Activated naive CD8-positive, alpha-beta T cell treated with anti-CD3 and anti-CD28 coated beads for 36 hours (primary cell): ENCODE measurements around the gene RTL1. TPM values are rescaled to one million over a fixed set of nuclear protein-coding genes. Genes with fewer than 3 reads are reported as not detected.

Source experiments
- DNase-seq: peaks from one replicate; pipeline ENCODE4 v3.0.0; 2021
- H3K27ac Mint-ChIP-seq: one replicate; pipeline ENCODE4 v1.8.0; 2022; ENCODE audit warnings: mild to moderate bottlenecking, moderate library complexity, mixed read lengths
- H3K27me3 Mint-ChIP-seq: one replicate; pipeline ENCODE4 v1.8.0; 2022; ENCODE audit warnings: mild to moderate bottlenecking, mixed read lengths
- H3K36me3 Mint-ChIP-seq: one replicate; pipeline ENCODE4 v1.8.0; 2021; ENCODE audit warnings: mild to moderate bottlenecking, mixed read lengths
- H3K4me1 Mint-ChIP-seq: one replicate; pipeline ENCODE4 v1.8.0; 2021; ENCODE audit warnings: mixed read lengths
- H3K4me3 Mint-ChIP-seq: one replicate; pipeline ENCODE4 v1.8.0; 2022; ENCODE audit warnings: mild to moderate bottlenecking, moderate library complexity, mixed read lengths
- H3K9me3 Mint-ChIP-seq: one replicate; pipeline ENCODE4 v1.8.0; 2022; ENCODE audit warnings: mixed read lengths
- total RNA-seq, 2 experiments: library from RNA; stranded (reverse); gene quantifications; one replicate each; pipeline ENCODE4 v1.2.3, GENCODE V29; 2021

Gene RTL1
- total RNA-seq, 2 experiments from 2014 or later: not detected

DNA sequence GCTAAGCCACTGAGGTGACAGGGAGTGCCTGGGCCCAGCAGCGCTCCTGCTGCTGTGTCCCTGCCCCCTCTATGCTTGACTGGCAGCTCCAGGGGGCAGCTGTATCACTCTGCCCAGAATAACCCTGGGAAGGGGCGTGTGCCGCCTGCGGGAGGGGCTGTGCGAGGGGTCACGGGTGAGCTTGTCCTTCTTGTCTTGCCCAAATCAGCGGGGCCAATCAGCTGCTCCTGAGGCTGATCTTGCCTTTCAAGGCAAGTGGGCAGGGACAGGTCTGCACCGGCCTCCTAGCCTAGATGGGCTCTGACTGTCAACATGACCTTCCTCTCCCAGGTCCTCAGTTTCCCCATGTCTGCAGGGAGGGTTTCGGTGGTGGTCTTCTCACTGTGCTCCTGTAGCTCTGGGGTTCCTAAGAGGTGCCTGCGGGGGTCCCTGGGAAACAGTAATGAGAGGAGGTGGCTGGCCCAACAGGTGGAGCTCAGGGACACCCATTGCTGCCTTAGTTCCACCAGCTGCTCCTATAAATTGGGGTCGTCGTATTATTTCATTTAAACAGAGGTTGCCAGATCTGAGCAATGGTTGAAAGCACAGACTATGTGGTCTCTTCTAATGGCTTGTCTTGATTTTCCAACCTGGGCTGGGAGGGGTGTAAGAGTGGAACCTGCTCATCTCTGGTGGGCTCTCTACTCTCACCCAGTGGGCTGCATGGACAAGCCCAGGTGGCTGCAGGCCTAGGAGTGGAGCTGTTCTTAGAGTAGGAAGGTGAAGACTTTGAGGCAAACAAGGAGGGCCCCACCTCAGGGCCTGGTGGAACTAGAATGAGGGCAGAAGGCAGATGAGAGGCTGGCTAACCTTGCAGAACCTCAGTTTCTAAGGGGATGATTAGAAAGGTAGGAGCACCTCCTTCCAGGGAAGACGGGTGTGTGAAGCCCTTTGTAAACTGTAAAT is 11.7 kb downstream of the RTL1 start:
- peaks cover 15% of the 10 kb centered on the region for H3K27me3 Mint-ChIP-seq
- H3K4me1 Mint-ChIP-seq: no peaks in the 10 kb centered on the region
- DNase-seq: no peak
- H3K27ac Mint-ChIP-seq: no peak overlapping the region
- H3K4me3 Mint-ChIP-seq: no peak overlapping the region
- no peaks in the 10 kb centered on the region for H3K36me3 Mint-ChIP-seq
- no peaks in the 10 kb centered on the region for H3K9me3 Mint-ChIP-seq

DNA sequence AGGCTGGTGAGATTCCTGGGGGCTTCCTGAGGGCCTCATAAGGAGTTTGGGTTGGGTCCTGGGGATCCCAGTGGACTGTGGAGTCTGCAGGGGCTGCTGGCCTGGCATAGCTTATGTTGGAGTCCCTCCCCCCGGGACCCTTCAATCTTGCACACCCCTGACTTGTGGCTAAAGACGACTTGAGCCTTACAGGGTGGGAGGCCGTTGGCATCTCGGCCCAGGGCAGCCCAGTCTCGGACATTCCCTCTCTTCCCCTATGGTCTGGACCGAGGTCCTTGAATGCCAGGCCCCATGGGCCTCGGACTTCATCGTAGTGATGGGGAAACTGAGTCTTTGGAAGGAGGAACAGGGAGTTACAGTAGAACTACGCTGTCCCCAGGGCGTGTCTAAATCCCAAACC is 12.5 kb downstream of the RTL1 start:
- Mint-ChIP-seq H3K4me3 (no peak overlapping the region), H3K27me3 (peaks cover 12% of the 10 kb centered on the region), H3K27ac (no peak overlapping the region), H3K4me1 (no peaks in the 10 kb centered on the region), H3K9me3 (no peaks in the 10 kb centered on the region), H3K36me3 (no peaks in the 10 kb centered on the region)
- DNase-seq: no peak

DNA sequence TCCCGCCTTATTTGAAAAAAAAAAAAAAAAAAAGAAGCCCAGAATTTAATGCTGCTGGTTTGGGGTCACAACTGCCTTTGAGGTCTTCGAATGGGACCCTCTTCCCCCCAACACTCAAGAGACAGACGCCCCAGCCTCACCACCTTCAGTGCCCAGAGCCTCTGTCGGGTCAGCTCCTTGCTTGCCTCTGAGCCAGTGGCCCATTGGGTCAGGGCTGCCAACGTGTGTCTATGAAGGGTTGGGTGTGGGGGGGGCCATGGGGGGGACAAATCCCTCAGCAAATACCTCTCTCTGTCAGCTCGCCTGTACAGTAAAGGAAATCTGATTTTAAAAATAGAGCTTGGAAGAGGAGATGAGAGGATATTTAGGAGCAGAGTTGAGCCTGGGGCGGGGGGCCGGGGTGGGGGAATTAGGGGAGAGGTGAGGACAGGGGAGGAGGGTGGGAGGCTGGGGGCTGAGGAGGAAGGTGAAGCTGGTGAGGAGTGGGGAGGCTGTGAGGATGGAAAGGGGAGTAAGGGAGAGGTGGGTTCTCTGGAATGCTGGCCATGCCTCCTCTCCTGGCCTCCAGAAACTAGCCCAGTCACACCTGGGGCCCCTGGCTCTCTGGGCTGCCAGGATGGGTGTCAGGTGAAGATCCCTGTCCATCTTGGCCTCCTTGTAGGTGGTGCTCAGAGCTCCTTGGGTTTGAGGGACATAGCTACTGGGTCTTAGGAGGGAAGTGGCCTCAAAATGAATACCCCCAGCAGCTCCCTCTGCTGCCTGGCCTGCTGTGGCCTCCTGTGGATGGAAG is 13.3 kb downstream of the RTL1 start:
- no peak overlapping the region for H3K4me3 Mint-ChIP-seq
- no peaks in the 10 kb centered on the region for H3K9me3 Mint-ChIP-seq
- H3K27ac Mint-ChIP-seq: no peak overlapping the region
- DNase-seq: no peak
- H3K27me3 Mint-ChIP-seq: peaks cover 4% of the 10 kb centered on the region
- H3K36me3 Mint-ChIP-seq: no peaks in the 10 kb centered on the region
- H3K4me1 Mint-ChIP-seq: no peaks in the 10 kb centered on the region

DNA sequence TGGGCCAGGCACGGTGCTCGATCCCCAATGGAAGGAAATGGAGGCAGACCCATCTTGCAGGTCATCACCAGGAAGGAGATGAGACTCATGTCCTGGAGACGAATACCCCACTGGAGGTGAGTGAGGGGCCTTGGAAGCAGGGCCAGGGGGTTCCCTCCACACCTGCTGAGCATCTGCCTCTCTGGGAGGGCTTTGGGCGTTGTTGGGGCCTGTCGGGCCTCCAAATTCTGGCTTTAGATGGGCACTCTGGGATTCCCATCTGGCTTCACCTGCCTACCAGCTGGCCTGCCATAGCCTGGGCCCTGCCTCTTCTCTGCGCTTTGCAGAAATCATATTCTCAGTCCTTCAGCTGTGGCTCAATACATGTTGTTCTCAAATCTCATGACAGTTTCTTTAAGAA is 13.9 kb downstream of the RTL1 start:
- Mint-ChIP-seq H3K4me1 (no peaks in the 10 kb centered on the region), H3K27me3 (peaks cover 4% of the 10 kb centered on the region), H3K36me3 (no peaks in the 10 kb centered on the region), H3K9me3 (no peaks in the 10 kb centered on the region), H3K27ac (no peak overlapping the region), H3K4me3 (no peak overlapping the region)
- DNase-seq: no peak

DNA sequence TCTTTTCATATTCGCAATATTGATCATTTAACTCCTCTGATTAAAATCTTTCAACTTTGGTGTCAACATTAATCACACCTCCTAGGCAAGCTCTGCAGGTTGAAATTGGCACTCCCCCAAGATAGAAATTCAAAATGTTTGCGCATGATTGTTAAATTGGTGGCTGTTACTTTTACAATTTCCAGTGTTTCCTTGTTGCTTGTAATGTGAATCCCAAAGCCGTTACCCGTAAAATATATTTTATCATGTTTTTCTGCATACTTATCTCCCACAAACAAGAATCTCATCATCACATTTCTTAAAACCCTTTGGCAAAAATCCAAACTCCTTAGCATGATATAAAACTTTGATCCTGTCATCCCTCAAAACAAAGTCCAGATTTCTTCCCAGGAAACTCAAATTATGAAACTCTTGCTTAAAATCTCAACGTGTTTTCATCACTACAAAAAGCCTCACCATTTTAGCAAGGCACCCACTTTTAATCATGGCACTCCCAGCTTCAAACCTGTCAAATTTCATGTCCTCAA is 14.7 kb downstream of the RTL1 start:
- no peak for DNase-seq
- no peak overlapping the region for H3K27ac Mint-ChIP-seq
- no peak overlapping the region for H3K4me3 Mint-ChIP-seq
- H3K27me3 Mint-ChIP-seq: peaks cover 4% of the 10 kb centered on the region
- no peaks in the 10 kb centered on the region for H3K4me1 Mint-ChIP-seq
- H3K9me3 Mint-ChIP-seq: no peaks in the 10 kb centered on the region
- no peaks in the 10 kb centered on the region for H3K36me3 Mint-ChIP-seq

DNA sequence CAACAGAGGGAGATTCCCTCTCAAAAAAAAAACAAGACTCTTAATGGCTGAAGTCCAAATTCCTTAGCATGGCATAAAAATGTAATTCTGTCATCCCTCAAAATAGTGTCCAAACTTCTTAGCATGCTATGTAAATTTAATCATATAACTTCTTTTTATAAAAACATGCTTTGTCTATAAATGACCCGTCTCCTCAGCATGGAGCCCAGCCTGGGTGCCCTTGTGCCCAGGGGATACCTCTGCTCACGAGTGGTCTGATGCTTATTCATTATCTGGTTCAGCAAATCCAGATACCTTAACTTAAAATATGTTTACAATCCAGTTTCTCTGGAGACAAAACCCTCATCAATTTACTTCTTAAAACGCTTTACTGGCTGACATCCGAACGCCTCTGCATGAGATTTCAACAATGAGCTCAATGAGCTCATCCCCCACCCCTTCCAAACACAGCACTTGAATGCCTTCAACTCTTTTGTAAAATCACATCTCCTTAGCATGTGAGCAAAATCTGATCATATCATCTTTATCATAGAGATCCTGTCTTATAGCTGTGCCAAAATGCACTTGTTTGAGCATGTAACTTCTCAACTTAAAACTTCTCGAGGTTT is 15.7 kb downstream of the RTL1 start:
- DNase-seq: no peak
- Mint-ChIP-seq H3K36me3 (no peaks in the 10 kb centered on the region), H3K27ac (no peak overlapping the region), H3K9me3 (no peaks in the 10 kb centered on the region), H3K4me3 (no peak overlapping the region), H3K4me1 (no peaks in the 10 kb centered on the region), H3K27me3 (peaks cover 4% of the 10 kb centered on the region)

DNA sequence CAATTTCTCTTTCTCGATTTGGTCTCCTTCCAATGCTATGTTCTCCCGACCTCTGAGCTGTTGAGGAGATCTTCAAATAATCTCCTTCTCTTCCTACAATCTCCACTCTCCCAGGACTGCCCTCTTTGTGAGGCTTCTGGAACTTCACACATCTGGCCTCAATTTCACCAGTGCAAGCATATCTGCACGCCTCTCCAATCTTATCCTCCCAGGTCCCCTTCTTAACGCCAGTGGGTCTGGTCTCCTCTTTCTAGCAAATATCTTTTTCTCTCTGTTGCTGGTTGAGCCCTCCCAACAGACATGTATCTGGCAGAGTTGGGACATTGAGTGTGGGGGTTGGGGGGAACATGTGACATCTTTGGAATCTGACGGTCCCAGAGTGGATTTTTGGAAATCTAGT is 17.9 kb downstream of the RTL1 start:
- no peak overlapping the region for H3K4me3 Mint-ChIP-seq
- no peaks in the 10 kb centered on the region for H3K36me3 Mint-ChIP-seq
- no peaks in the 10 kb centered on the region for H3K9me3 Mint-ChIP-seq
- no peak for DNase-seq
- no peak overlapping the region for H3K27ac Mint-ChIP-seq
- H3K27me3 Mint-ChIP-seq: peaks cover 4% of the 10 kb centered on the region
- no peaks in the 10 kb centered on the region for H3K4me1 Mint-ChIP-seq

DNA sequence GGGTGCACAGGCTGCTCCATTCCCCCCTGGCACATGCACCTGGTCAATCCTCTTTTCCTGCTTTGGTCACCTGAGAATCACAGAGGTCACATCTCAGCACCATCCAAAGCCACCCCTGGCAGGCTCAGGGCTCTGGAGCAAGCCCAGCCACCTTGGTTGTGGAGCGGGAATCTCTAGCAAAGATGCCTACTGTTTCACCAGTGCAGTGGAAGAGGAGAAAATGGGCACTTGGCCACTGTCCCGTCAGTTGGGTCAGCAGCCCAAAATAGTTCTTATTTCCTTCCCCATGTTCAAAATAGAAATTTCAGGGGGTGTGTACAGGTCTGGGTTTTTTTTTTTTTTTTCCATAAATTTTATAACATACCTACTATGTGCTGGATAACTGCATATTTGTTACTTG is 18.3 kb downstream of the RTL1 start:
- Mint-ChIP-seq H3K4me3 (no peak overlapping the region), H3K36me3 (no peaks in the 10 kb centered on the region), H3K9me3 (no peaks in the 10 kb centered on the region), H3K27ac (no peak overlapping the region), H3K4me1 (no peaks in the 10 kb centered on the region), H3K27me3 (peaks cover 4% of the 10 kb centered on the region)
- DNase-seq: no peak

DNA sequence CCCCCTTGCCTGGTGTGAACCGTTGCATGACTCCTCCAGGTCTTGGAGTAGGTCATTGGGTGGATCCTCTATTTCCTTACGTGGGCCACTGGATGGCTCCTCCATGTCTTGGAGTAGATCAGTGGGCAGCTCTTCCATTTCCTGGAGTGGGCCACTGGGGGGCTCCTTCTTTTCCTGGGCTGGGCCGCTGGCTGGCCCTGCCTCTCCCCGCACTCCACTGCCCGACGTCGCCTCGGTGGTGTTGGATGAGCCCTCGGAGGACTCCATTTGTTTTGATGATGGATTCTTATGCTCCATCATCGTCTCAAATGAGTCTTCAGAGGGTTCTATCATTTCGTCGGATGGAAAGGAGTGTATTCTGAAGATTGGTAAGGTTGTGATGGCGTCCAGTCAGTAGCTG is 19.1 kb downstream of the RTL1 start:
- H3K9me3 Mint-ChIP-seq: no peaks in the 10 kb centered on the region
- no peaks in the 10 kb centered on the region for H3K4me1 Mint-ChIP-seq
- no peak overlapping the region for H3K27ac Mint-ChIP-seq
- DNase-seq: no peak
- no peaks in the 10 kb centered on the region for H3K36me3 Mint-ChIP-seq
- peaks cover 4% of the 10 kb centered on the region for H3K27me3 Mint-ChIP-seq
- H3K4me3 Mint-ChIP-seq: no peak overlapping the region

DNA sequence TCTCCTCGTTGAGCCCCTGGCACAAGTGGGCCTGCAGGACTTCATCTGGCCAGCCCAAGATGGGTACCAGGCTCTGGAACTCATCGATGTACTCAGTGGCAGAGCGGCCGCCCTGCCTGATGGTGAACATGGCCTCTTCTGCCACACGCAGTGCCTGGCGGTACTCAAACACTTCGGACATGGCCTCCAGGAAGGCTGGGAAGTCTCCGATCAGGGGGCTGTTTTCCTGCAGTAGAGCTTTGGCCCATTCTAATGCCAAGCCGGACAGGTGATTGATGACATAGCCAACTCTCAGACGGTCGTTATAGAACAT is 19.8 kb downstream of the RTL1 start:
- H3K27me3 Mint-ChIP-seq: peaks cover 4% of the 10 kb centered on the region
- H3K4me3 Mint-ChIP-seq: no peak overlapping the region
- no peak overlapping the region for H3K27ac Mint-ChIP-seq
- no peaks in the 10 kb centered on the region for H3K36me3 Mint-ChIP-seq
- H3K4me1 Mint-ChIP-seq: no peaks in the 10 kb centered on the region
- no peak for DNase-seq
- no peaks in the 10 kb centered on the region for H3K9me3 Mint-ChIP-seq

DNA sequence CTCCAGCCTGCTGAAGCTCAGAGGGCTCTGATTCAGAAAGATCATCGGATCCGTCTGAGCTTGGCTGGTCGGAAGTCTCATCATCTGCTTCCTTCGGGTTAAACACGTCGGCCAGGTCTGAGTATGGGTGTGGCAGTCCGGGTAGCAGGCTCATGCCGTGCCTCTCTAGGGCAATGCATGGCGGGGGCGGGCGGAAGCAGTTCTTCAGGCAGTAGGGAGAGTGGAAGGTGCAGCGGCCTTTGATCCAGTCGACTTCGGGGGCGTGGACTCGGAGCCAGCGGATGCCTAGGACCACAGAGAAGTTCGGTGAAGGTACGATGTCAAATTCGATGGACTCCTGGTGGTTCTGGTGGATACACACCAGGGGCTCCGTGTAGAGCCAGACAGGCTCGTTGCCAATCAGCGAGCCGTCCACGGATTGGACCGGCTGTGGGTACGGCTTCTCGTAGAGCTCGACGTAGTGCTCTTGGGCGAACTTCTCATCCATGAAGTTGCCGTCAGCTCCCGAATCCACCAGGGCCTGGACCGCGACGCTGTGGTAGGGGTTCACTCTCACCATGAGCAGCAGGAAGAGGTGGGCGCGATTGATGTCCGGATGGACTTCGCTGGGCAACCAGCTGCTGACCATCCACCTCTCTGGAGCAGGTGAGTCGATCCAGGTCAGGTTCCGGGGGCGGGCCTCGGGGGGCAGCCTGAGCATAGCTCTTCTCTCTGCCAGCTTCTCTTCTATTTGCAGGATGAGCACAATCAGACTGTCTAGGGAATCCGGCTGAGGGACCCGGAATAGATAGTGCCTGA is 20.3 kb downstream of the RTL1 start:
- DNase-seq: no peak
- no peak overlapping the region for H3K4me3 Mint-ChIP-seq
- H3K9me3 Mint-ChIP-seq: no peaks in the 10 kb centered on the region

DNA sequence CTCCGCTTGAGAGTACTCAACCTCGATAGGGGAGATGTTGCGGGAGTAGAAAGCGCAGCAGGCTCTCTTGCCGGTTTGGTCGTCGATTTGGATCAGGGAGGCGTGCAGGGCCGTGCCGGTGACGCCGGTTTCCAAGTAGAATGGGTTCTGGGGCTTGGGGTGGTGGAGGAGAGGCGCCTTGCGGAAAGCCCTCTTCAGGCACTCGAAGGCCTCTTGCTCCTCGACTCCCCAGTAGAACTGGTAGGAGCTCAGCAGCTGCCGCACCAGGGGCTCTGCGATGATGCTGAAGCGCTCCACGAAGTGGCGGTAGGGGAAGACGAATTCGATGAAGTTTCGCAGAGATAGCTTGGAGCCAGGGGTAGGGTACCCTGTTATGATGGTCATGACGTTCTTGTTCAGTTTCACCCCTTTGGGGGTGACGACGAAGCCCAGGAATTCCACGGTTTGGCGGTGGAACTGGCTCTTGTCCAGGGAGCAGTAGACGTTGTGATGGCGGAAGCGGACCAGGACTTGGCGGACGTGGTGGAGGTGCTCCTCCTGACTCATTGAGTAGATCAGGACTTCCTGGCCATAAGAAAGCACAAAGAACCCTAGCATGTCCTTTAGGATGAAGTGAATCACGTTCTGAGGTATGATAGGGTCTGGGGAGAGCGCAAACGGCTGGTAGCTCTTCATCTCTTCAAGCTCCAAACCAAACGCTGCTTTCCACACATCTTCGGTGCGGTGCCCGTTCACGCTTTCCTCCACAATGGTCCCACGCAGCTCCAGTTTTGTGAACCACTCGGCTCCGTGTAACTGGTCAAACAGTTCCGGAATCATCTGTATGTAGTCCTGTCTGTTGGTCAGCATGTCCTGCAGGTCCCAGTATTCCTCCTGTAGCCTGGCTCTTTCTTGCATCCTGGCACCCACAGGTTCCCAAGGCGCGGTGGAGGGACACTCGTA is 21.2 kb downstream of the RTL1 start:
- H3K27ac Mint-ChIP-seq: no peak overlapping the region
- H3K9me3 Mint-ChIP-seq: no peaks in the 10 kb centered on the region
- DNase-seq: no peak
- peaks cover 13% of the 10 kb centered on the region for H3K27me3 Mint-ChIP-seq
- H3K4me3 Mint-ChIP-seq: no peak overlapping the region
- H3K4me1 Mint-ChIP-seq: no peaks in the 10 kb centered on the region
- no peaks in the 10 kb centered on the region for H3K36me3 Mint-ChIP-seq

More for the DNA sequence above, 20.3 kb downstream of the RTL1 start:
- no peaks in the 10 kb centered on the region for H3K36me3 Mint-ChIP-seq
- no peaks in the 10 kb centered on the region for H3K4me1 Mint-ChIP-seq
- no peak overlapping the region for H3K27ac Mint-ChIP-seq
- H3K27me3 Mint-ChIP-seq: peaks cover 10% of the 10 kb centered on the region

DNA sequence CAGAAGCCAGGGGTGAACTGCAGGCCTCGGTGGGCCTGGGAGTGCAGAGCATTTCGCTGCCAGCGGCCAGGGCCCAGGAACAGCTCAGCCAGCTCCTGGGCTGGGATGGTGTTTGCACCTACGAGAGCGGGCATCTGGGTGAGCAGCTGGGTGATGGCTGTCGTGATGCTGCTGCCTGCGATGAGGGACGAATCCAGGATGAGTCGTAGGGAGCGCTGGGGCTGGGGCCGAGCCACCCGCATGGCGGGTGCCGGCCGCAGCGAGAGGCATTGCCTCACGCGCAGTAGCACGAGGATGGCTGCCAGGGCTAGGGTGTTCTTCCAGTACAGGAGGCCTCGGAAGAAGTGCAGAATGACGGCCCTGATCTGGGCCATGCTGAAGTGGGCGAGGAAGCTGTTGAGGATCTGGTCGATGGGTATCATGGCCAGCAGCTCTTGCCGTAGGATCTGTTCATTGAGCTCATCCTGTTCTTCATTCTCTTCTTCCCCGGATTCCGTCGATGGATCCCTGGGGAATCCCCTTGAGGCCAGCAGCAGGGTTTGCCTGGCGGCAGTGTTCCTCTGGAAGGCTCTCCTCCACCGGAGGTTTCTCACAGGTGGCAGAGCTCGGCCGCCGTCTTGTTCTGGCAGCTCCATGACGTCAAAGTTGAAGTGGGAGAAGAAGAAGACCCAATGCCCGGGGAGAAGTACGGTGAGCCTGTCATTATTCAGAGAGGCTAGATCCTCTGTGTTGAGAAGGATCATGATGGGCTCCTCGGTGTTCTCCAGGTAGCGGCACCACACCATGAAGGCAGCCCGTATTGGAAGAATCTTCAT is 22.1 kb downstream of the RTL1 start:
- Mint-ChIP-seq H3K4me3 (no peak overlapping the region), H3K9me3 (no peaks in the 10 kb centered on the region), H3K27ac (no peak overlapping the region), H3K4me1 (no peaks in the 10 kb centered on the region), H3K36me3 (no peaks in the 10 kb centered on the region), H3K27me3 (peaks cover 10% of the 10 kb centered on the region)
- no peak for DNase-seq
